Esophagus squamous epithelium (tissue), 5 donors: Measurements from ENCODE around the gene ZNF491. TPM values are rescaled to one million over a fixed set of nuclear protein-coding genes. Genes with fewer than 3 reads are reported as not detected.
"Not testable (repeated sequence)": the region's sequence is repeated elsewhere in the genome, so short reads cannot be mapped to it uniquely, and the experiment has no call there.

Experiments used
- DNase-seq: peaks from one replicate; lab custom pipeline; 2025; lab: John Stamatoyannopoulos, UW
- H3K27ac ChIP-seq, 4 donors: fragments of 200-600 bp; sonication (generic); one replicate each; pipeline ENCODE4 v1.5.1; 2016 to 2019; ENCODE audit warnings: mild to moderate bottlenecking in 1 of 4
- H3K27me3 ChIP-seq, 4 donors: fragments of 200-600 bp; sonication (generic); 1 replicate in 3 of 4; 2 replicates in 1 of 4; pipeline versions ENCODE4 v1.5.1 to v1.6.0; 2017 to 2021; ENCODE audit warnings: antibody characterized with exemption in 1 of 4
- H3K36me3 ChIP-seq, 3 donors: fragments of 200-600 bp; sonication (generic); one replicate each; pipeline ENCODE4 v1.5.1; 2016 to 2019
- H3K4me1 ChIP-seq, 3 donors: fragments of 200-600 bp; sonication (generic); one replicate each; pipeline ENCODE4 v1.5.1; 2017 to 2019
- H3K4me3 ChIP-seq, 4 donors: fragments of 200-600 bp; sonication (generic); 1 replicate in 3 of 4; 2 replicates in 1 of 4; pipeline ENCODE4 v1.5.1; 2016 to 2019; ENCODE audit warnings: mild to moderate bottlenecking in 2 of 4, moderate library complexity in 1 of 4
- H3K9me3 ChIP-seq, 3 donors: fragments of 200-600 bp; sonication (generic); one replicate each; pipeline ENCODE4 v1.5.1; 2016 to 2019
- CTCF ChIP-seq, 6 experiments: fragments of 450-650 bp in 4 of 6; fragments of 200-600 bp in 2 of 6; sonication (generic) in 2 of 6; IDR thresholded peaks; one replicate each; pipeline ENCODE4 v1.5.1; 2016 to 2019; ENCODE audit warnings: antibody characterized with exemption in 6 of 6, mild to moderate bottlenecking in 4 of 6, moderate library complexity in 4 of 6
- POLR2A ChIP-seq, 4 donors: fragments of 450-650 bp; IDR thresholded peaks; one replicate each; pipeline ENCODE4 v1.6.1; 2017; ENCODE audit warnings: antibody characterized with exemption in 4 of 4, mild to moderate bottlenecking in 4 of 4, moderate library complexity in 3 of 4
- whole genome bisulfite sequencing, 2 donors: methylation state at CpG; one replicate each; pipeline ENCODE4 v1.1.5; 2018; 5-methylcytosine and 5-hydroxymethylcytosine counted together
- intact Hi-C: fragments of 100-400 bp; cut with DNase I; formaldehyde crosslinking; loops from one replicate; pipeline ENCODE4 v1.15.0; 2022
- total RNA-seq, 4 donors: library from RNA; depleted of rRNA; stranded (reverse); fragments of >200 nt; gene quantifications; one replicate each; pipeline ENCODE4 v1.1.0, GENCODE V29; 2016
- donor health status: DM: yes; HTN: yes; CAD: no.

ZNF491 gene
- total RNA-seq, 4 donors from 2014 or later = 0.13 to 2.3 (median 0.82) TPM

GRCh38 chr19:11843722-11844121 is 45.4 kb downstream of the ZNF491 start:
- Histone ChIP-seq H3K4me1 (peaks cover 0 to 10% (median 6%) of the 10 kb centered on the region in 3 donors), H3K36me3 (no peaks in the 10 kb centered on the region), H3K9me3 (peaks cover 0 to 12% (median 0%) of the 10 kb centered on the region in 3 donors), H3K4me3 (no peak overlapping the region), H3K27me3 (no peaks in the 10 kb centered on the region), H3K27ac (no peak overlapping the region)
- 14 to 38% methylated on average over 2 of the region's 2 CpGs for WGBS, 2 donors
- TF ChIP-seq POLR2A (IDR thresholded peaks at IDR 0.05) (no peak), CTCF (IDR thresholded peaks at IDR 0.05) (no peak)
- intact Hi-C loops = no loop called here
- no peak for DNase-seq

- H3K9me3 ChIP-seq, H3K27me3 ChIP-seq, H3K36me3 ChIP-seq, H3K27ac ChIP-seq, DNase-seq, intact Hi-C loops, H3K4me3 ChIP-seq: not testable (repeated sequence)
- H3K4me1 ChIP-seq = peaks cover 7 to 25% (median 10%) of the 10 kb centered on the region in 3 donors
- WGBS, 2 donors = 58 to 63% methylated on average over 2 to 5 of the region's 6 CpGs
These were observed 49.3 kb downstream of the ZNF491 start for GRCh38 chr19:11847615-11848014.

- Histone ChIP-seq H3K4me1 (peaks cover 7 to 25% (median 10%) of the 10 kb centered on the region in 3 donors), H3K27me3 (no peaks in the 10 kb centered on the region), H3K36me3 (no peaks in the 10 kb centered on the region), H3K27ac (peak overlapping the region in 3 of 4 donors; percentile 49 to 77 (median 76)), H3K4me3 (peak overlapping the region; percentile 47 to 73 (median 62)), H3K9me3 (peaks cover 0 to 4% (median 0%) of the 10 kb centered on the region in 3 donors)
- no peak for DNase-seq
- 36 to 44% methylated on average over 6 to 7 of the region's 11 CpGs for WGBS, 2 donors
- intact Hi-C loops = no loop called here
- TF ChIP-seq POLR2A (IDR thresholded peaks at IDR 0.05) (no peak), CTCF (IDR thresholded peaks at IDR 0.05) (no peak)
These were observed 49.9 kb downstream of the ZNF491 start for GRCh38 chr19:11848200-11848593.

GRCh38 chr19:11848594-11849469 is 50.5 kb downstream of the ZNF491 start, which contains the start of gene ZNF439:
TSS of gene ZNF439 (plus strand) at chr19:11848726. CDS start at chr19:11848868, 142 bp downstream.
- peaks cover 7 to 25% (median 10%) of the 10 kb centered on the region in 3 donors for H3K4me1 ChIP-seq
- intact Hi-C loops = no loop called here
- H3K4me3 ChIP-seq = peak within 1 kb of the TSS; percentile 47 to 73 (median 62)
- no peaks in the 10 kb centered on the region for H3K36me3 ChIP-seq
- WGBS, 2 donors = 2 to 3% methylated on average over 18 of the region's 59 CpGs
- peak; percentile 38 for DNase-seq
- TF ChIP-seq POLR2A (IDR thresholded peaks at IDR 0.05) (peak in 1 of 4 donors; percentile 36), CTCF (IDR thresholded peaks at IDR 0.05) (no peak)
- H3K27ac ChIP-seq = peak within 1 kb of the TSS; percentile 49 to 77 (median 70)
- no peaks in the 10 kb centered on the region for H3K27me3 ChIP-seq
- H3K9me3 ChIP-seq = peaks cover 0 to 6% (median 0%) of the 10 kb centered on the region in 3 donors

GRCh38 chr19:11850289-11850688 is 52.0 kb downstream of the ZNF491 start:
- H3K27me3 ChIP-seq, intact Hi-C loops, H3K36me3 ChIP-seq, DNase-seq, H3K4me3 ChIP-seq, H3K9me3 ChIP-seq, H3K27ac ChIP-seq: not testable (repeated sequence)
- peaks cover 7 to 25% (median 10%) of the 10 kb centered on the region in 3 donors for H3K4me1 ChIP-seq
- WGBS, 2 donors = 91 to 95% methylated on average over 4 of the region's 4 CpGs

- H3K9me3 ChIP-seq = peaks cover 0 to 12% (median 0%) of the 10 kb centered on the region in 3 donors
- H3K36me3 ChIP-seq = no peaks in the 10 kb centered on the region
- 77 to 94% methylated on average over 3 of the region's 3 CpGs for WGBS, 2 donors
- no peak for TF ChIP-seq POLR2A (IDR thresholded peaks at IDR 0.05)
- no peak for TF ChIP-seq CTCF (IDR thresholded peaks at IDR 0.05)
- DNase-seq = no peak
- H3K4me1 ChIP-seq = peaks cover 5 to 26% (median 7%) of the 10 kb centered on the region in 3 donors
- H3K27me3 ChIP-seq = no peaks in the 10 kb centered on the region
- H3K27ac ChIP-seq = no peak overlapping the region
- intact Hi-C loops = no loop called here
- H3K4me3 ChIP-seq = no peak overlapping the region
These were observed 55.0 kb downstream of the ZNF491 start for GRCh38 chr19:11853358-11853757.
